HCT116 (cell line): Measurements from ENCODE around the gene LCOR. TPM values are rescaled to one million over a fixed set of nuclear protein-coding genes. Genes with fewer than 3 reads are reported as not detected.

Experiments used
- ATAC-seq: fragments of 200-7000 bp; cut with Tn5 transposase; 2 replicates; pipeline ENCODE4 v1.9.1; 2020; ENCODE audit warnings: mild to moderate bottlenecking, moderate library complexity
- BruUV-seq: library from RNA; stranded (reverse); fragments of 400-500 nt; replicated peaks from 2 replicates; lab custom pipeline; 2021; lab: Mats Ljungman, UMichigan
- CTCF ChIA-PET: fragments of 300-600 bp; sonication (Branson Sonifier 250); formaldehyde crosslinking; loops from one replicate; lab custom pipeline; 2021; ENCODE audit warnings: antibody characterized with exemption; lab: Charles Lee
- POLR2A ChIA-PET: fragments of 300-600, 350-600 bp; sonication (Branson Sonifier 250); formaldehyde crosslinking; loops from one replicate; lab custom pipeline; 2021; ENCODE audit warnings: antibody characterized with exemption; lab: Charles Lee
- RAD21 ChIA-PET, 2 experiments: fragments of 300-600 bp; sonication (Branson Sonifier 250); formaldehyde crosslinking; loops; one replicate each; lab custom pipeline; 2023; ENCODE audit warnings: low total read pairs in 2 of 2; ENCODE audit not compliant: uncharacterized antibody in 2 of 2, unreplicated experiment in 2 of 2, low non-redundant PET in 1 of 2; lab: Charles Lee
- DNase-seq: peaks from one replicate; pipeline ENCODE4 v3.0.0-alpha.2; 2010; ENCODE audit warnings: low read depth, low spot score
- H2AFZ ChIP-seq: fragments of 200-600 bp; shearing (Covaris generic), sonication (generic); 2 replicates; pipeline ENCODE4 v1.6.1; 2017; ENCODE audit warnings: low read depth, mixed run types, mixed read lengths, antibody characterized with exemption, low read length; ENCODE audit not compliant: poor library complexity, severe bottlenecking
- H3K27ac ChIP-seq: 2 replicates; pipeline ENCODE4 v1.5.1; 2012; ENCODE audit warnings: low read depth, low read length
- H3K27me3 ChIP-seq: fragments of 200-600 bp; sonication (generic); 2 replicates; pipeline ENCODE4 v1.6.1; 2016; ENCODE audit warnings: mixed run types, low read length, mixed read lengths; ENCODE audit not compliant: insufficient read depth
- H3K36me3 ChIP-seq, 2 experiments: fragments of 200-500 bp in 1 of 2; fragments of 200-600 bp in 1 of 2; sonication (Bioruptor generic) in 1 of 2; sonication (generic) in 1 of 2; 2 replicates each; pipeline versions ENCODE4 v1.5.1 to v1.6.1; 2014 to 2016; ENCODE audit warnings: low read length in 2 of 2, inconsistent platforms in 1 of 2, mixed read lengths in 1 of 2, mixed run types in 1 of 2; ENCODE audit not compliant: insufficient read depth in 2 of 2, control insufficient read depth in 1 of 2
- H3K4me1 ChIP-seq, 2 experiments: fragments of 200-600 bp in 1 of 2; sonication (generic) in 1 of 2; 2 replicates each; pipeline versions ENCODE4 v1.5.1 to v1.6.1; 2012 to 2017; ENCODE audit warnings: low read length in 2 of 2, inconsistent platforms in 1 of 2, mild to moderate bottlenecking in 1 of 2, mixed read lengths in 1 of 2, mixed run types in 1 of 2, moderate library complexity in 1 of 2; ENCODE audit not compliant: insufficient read depth in 2 of 2, control insufficient read depth in 1 of 2
- H3K4me2 ChIP-seq: fragments of 200-600 bp; sonication (generic); 2 replicates; pipeline ENCODE4 v1.6.1; 2017; ENCODE audit warnings: mixed run types, low read length, mixed read lengths
- H3K4me3 ChIP-seq, 2 experiments: fragments of 200-600 bp in 1 of 2; sonication (generic) in 1 of 2; replicated peaks in 1 of 2; 2 replicates each; pipeline ENCODE4 v1.5.1; 2011 to 2016; ENCODE audit warnings: low read length in 2 of 2, control low read depth in 1 of 2, low read depth in 1 of 2, mild to moderate bottlenecking in 1 of 2, mixed read lengths in 1 of 2, mixed run types in 1 of 2
- H3K79me2 ChIP-seq: fragments of 200-600 bp; sonication (generic); 2 replicates; pipeline ENCODE4 v1.6.1; 2017; ENCODE audit warnings: mild to moderate bottlenecking, mixed run types, low read length, moderate library complexity, mixed read lengths; ENCODE audit not compliant: insufficient read depth
- H3K9ac ChIP-seq: fragments of 200-600 bp; sonication (generic); 2 replicates; pipeline ENCODE4 v1.6.1; 2016; ENCODE audit warnings: low read length, mixed read lengths
- H3K9me2 ChIP-seq: fragments of 200-600 bp; sonication (generic), shearing (Covaris generic); 2 replicates; pipeline ENCODE4 v1.6.1; 2017; ENCODE audit warnings: mixed run types, mild to moderate bottlenecking, moderate library complexity; ENCODE audit not compliant: insufficient read depth
- H3K9me3 ChIP-seq, 2 experiments: fragments of 200-500 bp in 1 of 2; fragments of 200-600 bp in 1 of 2; sonication (Bioruptor generic) in 1 of 2; sonication (generic) in 1 of 2; 2 replicates each; pipeline ENCODE4 v1.6.1; 2014 to 2017; ENCODE audit warnings: low read length in 2 of 2, mixed read lengths in 2 of 2, inconsistent platforms in 1 of 2, low read depth in 1 of 2, mild to moderate bottlenecking in 1 of 2, mixed run types in 1 of 2, moderate library complexity in 1 of 2; ENCODE audit not compliant: control insufficient read depth in 1 of 2, insufficient read depth in 1 of 2
- H4K20me1 ChIP-seq: fragments of 200-600 bp; sonication (generic), shearing (Covaris generic); 2 replicates; pipeline ENCODE4 v1.6.1; 2017; ENCODE audit warnings: mixed run types, mild to moderate bottlenecking, moderate library complexity; ENCODE audit not compliant: insufficient read depth
- CEBPB ChIP-seq: IDR thresholded peaks from 2 replicates; pipeline ENCODE4 v1.6.1; 2012; ENCODE audit warnings: low read depth
- EGR1 ChIP-seq: IDR thresholded peaks from 2 replicates; pipeline ENCODE4 v1.6.1; 2012; ENCODE audit warnings: low read depth
- MAX ChIP-seq: IDR thresholded peaks from 2 replicates; pipeline ENCODE4 v1.6.1; 2012
- SIN3A ChIP-seq: IDR thresholded peaks from 2 replicates; pipeline ENCODE4 v1.6.1; 2012; ENCODE audit warnings: low read depth
- SP1 ChIP-seq: IDR thresholded peaks from 2 replicates; pipeline ENCODE4 v1.6.1; 2012; ENCODE audit warnings: low read depth
- SRF ChIP-seq: IDR thresholded peaks from 2 replicates; pipeline ENCODE4 v1.6.1; 2012; ENCODE audit warnings: low read depth
- ZBTB33 ChIP-seq: IDR thresholded peaks from 2 replicates; pipeline ENCODE4 v1.6.1; 2011; ENCODE audit warnings: mild to moderate bottlenecking, low read length, moderate library complexity; ENCODE audit not compliant: insufficient replicate concordance; ENCODE audit errors: extremely low read depth
- ZFX ChIP-seq: fragments of 450-650 bp; IDR thresholded peaks from 2 replicates; pipeline ENCODE4 v1.6.1; 2017
- intact Hi-C: fragments of 100-400 bp; cut with micrococcal nuclease; formaldehyde crosslinking; loops from 2 replicates; pipeline ENCODE4 v1.10.0; 2022
- total RNA-seq: library from RNA; stranded (reverse); gene quantifications from one replicate; pipeline ENCODE4 v1.2.1, GENCODE V29; 2021; ENCODE audit not compliant: unreplicated experiment

LCOR gene
- total RNA-seq, 1 experiment from 2014 or later, result 59.9 TPM

GRCh38 chr10:96842896-96843723 is 11.0 kb downstream of the LCOR start:
- no peaks in the 10 kb centered on the region for H3K9me3 ChIP-seq
- H3K79me2 ChIP-seq, result peaks cover 96% of the 10 kb centered on the region
- no peak overlapping the region for H3K4me2 ChIP-seq
- BruUV-seq, result no TSS peak
- no peak overlapping the region for H2AFZ ChIP-seq
- intact Hi-C loops, result no loop called here
- no peak overlapping the region for H3K27ac ChIP-seq
- H3K9ac ChIP-seq, result no peak overlapping the region
- no peak overlapping the region for H3K4me3 ChIP-seq
- peaks cover 11% of the 10 kb centered on the region for H4K20me1 ChIP-seq
- H3K36me3 ChIP-seq, result no peaks in the 10 kb centered on the region
- TF ChIP-seq CEBPB (no peak), ZBTB33 (no peak), SP1 (no peak), ZFX (no peak), MAX (no peak), EGR1 (no peak), SIN3A (no peak), SRF (no peak)
- no peak for ATAC-seq
- ChIA-PET POLR2A (no interaction called here), RAD21 (no interaction called here), CTCF (interaction anchor here (0.7 kb wide), 1 partner anchor 1324 kb away, joined by 5 read pairs; no protein-coding TSS in a partner anchor)
- DNase-seq, result no peak
- H3K27me3 ChIP-seq, result no peaks in the 10 kb centered on the region
- peaks cover 18 to 22% of the 10 kb centered on the region in 2 experiments for H3K4me1 ChIP-seq
- H3K9me2 ChIP-seq, result no peaks in the 10 kb centered on the region
